ENCODE data around the gene CDK5R1.
A peak's percentile ranks its signal among the peaks of the same experiment; 100 is the strongest.

The CDK5R1 gene

DNA sequence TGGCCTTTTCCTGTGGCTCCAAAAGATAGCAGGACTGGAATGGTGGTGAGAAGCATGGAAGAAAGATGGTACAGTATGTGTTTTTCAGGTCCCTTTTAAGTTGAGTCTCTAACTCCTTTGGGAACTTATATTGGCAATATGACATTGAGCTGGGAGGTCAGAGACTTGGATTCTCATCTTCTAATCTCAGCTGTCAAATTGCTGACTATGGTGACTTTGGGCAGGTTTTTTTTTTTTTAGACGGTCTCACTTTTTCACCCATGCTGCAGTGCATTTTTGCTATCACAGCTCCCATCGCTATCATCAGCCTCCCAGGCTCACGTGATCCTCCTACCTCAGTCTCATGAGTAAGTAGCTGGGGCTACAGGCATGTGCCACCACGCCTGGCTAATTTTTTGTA, 15.1 kb upstream of the CDK5R1 start:
- no peak for DNase-seq (ENCODE audit: low read depth in 2 of 2)

DNA sequence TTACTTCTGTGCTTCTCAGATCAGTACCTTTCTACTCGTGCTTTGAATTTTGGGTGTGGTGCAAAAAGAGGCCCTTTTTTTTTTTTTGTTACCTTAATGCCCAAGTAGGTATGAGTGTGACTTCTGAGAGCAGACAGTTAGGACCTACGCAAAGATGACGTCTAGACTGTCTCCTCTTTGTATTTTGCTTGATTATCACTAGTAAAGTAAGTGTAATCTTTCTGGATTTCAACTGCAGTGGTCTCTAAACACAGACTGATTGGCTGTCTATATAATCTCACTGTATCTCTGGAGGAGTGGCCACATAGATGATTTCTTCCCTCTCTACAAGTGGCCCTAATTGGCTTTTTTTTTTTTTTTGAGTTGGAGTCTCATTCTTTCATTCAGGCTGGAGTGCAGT, 11.5 kb upstream of the CDK5R1 start:
- no peak for DNase-seq (ENCODE audit: low read depth in 2 of 2)

DNA sequence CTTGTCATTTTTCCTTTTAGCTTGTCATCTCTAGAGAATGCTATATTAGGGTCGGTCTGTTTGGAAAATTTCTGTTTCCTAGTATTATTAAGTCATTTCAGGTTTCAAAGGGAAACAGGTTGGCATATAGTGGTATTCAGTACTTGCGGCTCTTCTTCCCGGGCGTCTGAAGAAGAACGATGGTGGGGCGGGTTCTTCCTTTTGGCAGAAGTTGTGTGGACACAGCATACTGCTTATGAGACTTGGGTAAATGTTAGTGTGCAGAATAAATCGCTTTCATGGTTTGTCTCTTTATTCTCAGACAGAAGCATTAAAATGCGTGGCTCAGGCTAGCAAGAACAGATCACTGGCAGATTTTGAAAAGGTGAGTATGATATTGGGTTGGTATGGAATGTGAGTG, 9.6 kb upstream of the CDK5R1 start:
- no peak for DNase-seq (ENCODE audit: low read depth in 2 of 2)

DNA sequence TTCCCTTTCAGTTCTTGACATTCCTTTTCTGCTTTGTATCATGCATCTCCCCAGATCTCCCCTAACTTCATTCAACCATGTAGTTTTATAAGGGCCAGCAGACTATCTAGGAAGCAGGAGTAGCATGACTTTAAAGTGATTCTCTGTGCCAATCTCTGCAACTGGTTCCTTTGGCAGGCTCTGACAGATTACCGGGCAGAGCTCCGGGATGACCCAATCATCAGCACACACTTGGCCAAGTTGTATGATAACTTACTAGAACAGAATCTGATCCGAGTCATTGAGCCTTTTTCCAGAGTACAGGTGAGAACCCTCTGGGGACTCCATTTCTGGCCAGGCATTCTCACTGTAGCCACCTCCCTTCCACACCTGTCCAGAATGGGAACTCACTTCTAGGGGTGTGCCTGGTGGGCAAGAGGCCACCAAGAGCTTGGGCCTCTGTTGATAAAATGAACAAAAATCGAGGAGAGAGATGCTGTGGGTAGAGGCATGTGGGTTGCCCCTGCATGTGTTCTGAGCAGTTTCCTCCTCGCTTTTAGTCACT, 7.6 kb upstream of the CDK5R1 start:
- no peak for DNase-seq (ENCODE audit: low read depth in 2 of 2)

DNA sequence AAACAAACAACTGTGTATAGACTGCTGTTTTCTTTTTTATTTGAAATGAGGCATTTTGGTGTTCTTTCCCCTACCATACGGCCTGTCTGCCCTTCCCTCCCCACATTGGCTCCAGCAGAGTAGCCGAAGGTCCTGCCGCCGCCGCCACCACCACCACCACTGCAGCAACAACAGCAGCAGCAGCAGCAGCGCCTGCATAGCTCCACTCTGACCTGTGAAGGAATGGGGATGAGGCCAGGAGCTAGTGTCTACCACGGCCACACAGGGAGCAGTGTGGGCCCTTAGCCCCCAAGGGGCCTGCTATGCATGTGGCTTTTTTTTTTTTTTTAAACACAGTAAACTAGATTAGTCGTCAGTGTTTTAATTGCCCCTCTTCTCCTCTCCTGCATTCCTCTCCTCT, 5.6 kb upstream of the CDK5R1 start:
- DNase-seq (ENCODE audit: low read depth in 2 of 2), result no peak

DNA sequence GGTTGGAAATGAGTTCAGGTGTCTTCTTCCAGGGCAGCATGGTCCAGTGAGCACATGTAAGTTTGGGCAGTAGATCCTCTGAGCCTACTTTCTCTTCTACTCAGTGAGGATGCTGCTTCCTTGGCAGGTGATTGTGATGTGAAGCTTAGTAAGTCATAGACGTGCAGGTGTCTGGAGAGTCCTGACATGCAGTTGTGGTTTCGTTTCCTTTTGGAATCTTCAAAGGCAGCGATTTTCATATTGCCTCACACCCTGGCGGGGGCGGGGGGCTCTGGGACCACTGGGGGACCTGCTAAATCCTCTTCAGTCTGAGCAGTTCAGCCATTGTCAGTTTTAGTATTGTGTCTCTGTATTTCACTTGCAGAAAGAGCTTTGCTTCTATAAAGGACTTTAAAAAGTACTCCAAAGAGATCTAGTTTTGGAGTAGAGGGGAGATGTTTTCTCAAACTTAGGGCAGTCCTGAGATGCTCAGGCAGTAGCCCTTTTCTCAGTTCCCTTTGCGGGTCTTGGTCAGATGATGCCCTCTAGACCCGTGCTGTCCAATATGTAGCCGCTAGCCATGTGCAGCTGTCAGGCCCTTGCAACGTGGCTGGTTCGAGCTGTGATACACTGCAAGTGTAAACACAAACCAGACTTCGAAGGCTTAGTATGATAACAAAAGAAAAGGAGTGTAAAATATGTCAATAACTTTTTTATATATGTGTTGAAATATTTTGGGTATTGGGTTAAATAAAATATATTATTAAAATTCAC, 4.0 kb upstream of the CDK5R1 start:
- DNase-seq (ENCODE audit: low read depth in 2 of 2), result no peak

DNA sequence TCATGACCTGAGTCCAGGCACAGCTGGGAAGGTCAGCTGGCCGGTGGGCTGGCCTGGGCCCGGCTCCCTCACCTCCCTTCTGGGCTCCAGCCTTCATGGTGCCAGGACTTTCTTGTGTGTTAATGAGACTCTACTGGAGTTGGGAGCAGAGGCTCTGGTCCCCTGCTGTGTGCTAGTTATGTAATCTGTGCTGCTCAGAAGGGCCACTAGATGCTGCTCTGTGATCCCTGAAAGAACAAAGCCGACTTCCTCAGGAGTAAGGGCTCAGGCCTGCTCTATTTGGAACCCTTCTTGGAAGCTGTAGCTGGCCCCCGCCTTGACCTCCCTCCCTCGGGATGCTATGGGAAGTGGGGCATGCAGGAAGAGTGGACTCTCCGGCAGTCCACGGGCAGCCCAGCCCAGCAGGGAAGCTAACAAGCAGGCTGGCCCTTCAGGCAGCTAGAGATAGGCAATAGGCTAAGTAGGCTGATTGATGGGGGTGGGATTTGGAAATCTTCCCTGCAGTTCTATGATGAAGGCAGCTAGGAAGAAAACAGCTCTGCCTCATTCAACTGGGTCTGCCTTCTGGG, 3.3 kb upstream of the CDK5R1 start:
- DNase-seq (ENCODE audit: low read depth in 2 of 2), result no peak

DNA sequence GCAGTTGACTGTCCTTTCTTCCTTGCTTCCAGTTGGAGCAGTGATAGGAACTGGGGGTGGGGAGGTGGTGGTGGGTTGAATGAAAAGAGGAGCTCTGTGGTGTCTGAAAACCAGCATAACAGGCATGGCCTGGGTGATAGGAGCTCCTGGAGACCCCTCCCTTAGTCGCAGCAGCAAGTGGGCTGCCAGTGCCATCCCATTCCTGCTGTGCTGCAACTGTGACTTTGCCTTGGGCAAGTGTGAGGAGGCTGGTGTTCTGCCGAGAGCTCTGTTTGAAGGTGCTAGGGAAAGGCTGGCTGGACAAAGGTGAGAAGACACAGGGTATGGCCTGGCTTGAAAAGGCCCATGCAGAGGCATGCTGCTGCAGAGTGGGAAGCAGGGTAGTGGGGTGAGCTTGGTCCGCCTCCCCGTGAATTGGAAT, 2.7 kb upstream of the CDK5R1 start:
- no peak for DNase-seq (ENCODE audit: low read depth in 2 of 2)

DNA sequence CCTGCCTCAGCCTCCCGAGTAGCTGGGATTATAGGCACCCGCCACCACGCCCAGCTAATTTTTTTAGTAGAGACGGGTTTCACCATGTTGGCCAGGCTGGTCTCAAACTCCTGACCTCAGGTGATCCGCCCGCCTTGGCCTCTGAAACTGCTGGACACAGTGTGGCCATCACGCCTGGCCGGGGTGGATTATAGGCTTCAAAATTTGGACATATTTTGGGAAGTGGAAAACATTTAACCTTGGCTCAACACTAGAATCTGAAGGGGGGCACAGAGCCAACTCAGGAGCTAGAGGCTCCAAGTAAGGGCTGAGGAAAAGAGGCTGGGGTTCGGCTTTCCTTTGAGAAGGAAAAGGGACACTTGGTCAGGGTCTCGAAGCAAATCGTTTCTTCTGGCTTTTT, 2.2 kb upstream of the CDK5R1 start:
- no peak for DNase-seq (ENCODE audit: low read depth in 2 of 2)

DNA sequence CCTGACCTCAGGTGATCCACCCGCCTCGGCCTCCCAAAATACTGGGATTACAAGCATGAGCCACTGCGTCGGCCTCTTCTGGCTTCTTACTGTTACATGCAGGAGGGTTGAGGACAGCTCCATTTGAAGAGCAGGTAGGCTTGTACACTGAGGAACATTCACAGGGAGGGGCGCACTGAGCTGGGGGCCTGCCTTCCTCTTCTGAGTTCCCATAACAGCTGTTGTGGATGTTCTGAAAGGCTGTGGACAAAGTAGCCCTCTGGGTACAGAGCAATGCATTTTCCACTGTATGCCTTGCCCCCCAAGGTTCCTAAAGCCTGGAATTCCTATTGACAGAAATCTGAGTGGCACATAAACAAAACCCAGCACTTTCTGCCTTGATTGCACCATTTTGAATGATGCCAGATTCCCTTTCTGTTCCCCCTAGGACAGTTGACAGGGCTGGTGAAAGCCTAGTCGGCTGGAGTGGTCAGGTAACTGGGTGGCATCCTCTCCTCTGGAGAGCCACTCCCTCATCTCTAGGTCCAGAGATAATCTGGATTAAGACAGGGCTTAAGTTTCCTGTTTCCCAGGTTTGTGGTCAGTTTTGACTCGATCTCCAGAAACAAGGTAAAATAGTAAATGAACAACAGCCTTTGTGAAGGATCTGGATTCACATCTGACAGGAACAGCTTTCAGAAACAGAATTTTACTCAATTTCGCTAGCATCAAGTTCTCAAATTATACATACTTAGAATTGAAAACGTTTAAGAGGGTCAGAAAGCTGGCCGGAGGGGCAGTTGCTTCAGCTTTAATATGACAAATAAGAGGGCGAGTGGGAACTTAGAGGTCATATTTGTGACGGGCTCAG, 1.3 kb upstream of the CDK5R1 start:
- DNase-seq (ENCODE audit: low read depth in 2 of 2), result no peak

DNA sequence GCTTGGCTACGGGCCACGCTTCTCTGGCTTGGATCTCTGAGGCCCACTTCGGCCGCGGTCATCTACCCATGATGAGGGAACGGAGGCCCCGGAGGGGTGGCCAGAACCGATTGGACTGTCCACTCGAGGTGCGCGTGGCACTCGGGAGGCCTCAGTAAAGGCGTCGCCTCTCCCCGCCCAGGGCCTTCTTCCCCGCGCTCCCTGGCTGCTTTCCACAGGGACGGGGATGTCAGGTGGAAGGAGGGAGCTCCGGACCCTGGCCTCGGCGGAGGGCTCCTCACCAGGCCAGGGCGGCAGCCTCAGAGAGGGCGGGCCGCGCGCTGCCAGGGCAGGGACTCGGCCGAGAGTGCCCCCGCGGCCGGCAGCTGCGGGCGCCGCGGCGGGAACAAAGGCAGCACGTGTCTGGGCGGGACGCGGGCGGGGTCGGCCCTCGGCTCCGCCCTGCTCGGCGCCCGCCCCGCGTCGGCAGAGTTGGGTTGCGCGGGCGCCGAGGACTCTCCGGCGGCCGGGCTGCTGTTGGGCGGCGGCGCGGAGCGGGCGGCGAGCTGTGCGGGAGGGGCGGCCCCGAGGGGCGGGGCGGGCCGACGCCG, 587 bp upstream of the CDK5R1 start:
- DNase-seq (ENCODE audit: low read depth in 2 of 2), result peak in 1 of 2 donors; percentile 68

DNA sequence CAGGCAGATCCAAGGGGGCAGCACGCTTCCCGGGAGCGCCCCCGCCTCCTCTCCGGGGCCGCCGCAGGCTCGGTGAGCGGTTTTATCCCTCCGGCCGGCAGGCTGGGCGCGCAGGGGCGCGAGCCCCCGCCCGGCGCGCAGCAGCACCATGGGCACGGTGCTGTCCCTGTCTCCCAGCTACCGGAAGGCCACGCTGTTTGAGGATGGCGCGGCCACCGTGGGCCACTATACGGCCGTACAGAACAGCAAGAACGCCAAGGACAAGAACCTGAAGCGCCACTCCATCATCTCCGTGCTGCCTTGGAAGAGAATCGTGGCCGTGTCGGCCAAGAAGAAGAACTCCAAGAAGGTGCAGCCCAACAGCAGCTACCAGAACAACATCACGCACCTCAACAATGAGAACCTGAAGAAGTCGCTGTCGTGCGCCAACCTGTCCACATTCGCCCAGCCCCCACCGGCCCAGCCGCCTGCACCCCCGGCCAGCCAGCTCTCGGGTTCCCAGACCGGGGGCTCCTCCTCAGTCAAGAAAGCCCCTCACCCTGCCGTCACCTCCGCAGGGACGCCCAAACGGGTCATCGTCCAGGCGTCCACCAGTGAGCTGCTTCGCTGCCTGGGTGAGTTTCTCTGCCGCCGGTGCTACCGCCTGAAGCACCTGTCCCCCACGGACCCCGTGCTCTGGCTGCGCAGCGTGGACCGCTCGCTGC, 832 bp downstream of the CDK5R1 start:
- DNase-seq (ENCODE audit: low read depth in 2 of 2), result no peak

DNA sequence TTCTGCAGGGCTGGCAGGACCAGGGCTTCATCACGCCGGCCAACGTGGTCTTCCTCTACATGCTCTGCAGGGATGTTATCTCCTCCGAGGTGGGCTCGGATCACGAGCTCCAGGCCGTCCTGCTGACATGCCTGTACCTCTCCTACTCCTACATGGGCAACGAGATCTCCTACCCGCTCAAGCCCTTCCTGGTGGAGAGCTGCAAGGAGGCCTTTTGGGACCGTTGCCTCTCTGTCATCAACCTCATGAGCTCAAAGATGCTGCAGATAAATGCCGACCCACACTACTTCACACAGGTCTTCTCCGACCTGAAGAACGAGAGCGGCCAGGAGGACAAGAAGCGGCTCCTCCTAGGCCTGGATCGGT, 1.4 kb downstream of the CDK5R1 start:
- DNase-seq (ENCODE audit: low read depth in 2 of 2), result no peak

DNA sequence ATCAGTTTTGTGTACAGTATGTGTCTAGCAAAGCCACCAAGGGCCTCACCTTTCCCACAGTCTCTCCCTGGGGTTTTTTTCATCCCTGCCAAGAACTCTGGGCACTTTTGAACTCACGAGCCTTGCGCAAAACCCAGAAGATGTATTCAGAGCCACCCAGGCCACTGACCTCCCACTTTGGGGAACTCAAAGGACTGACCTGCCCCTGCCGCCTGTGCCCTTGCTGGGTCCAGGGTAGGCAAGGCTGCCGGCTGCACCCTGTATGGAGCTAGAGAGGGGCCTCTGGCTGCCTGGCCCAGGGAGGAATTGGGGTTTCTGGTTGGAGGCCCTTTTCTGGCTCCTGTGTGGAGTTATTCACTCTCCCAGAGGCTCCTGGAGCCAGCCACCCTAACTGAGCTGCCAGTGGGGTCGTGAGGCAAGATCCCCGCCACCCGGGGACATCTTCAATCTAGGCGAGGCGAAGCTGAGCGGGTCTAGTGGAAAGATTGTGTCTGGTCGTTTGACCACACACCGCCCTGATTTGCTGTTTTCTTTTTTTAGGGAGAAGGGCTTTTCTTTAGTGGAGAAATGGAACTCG, 1.9 kb downstream of the CDK5R1 start:
- no peak for DNase-seq (ENCODE audit: low read depth in 2 of 2)

DNA sequence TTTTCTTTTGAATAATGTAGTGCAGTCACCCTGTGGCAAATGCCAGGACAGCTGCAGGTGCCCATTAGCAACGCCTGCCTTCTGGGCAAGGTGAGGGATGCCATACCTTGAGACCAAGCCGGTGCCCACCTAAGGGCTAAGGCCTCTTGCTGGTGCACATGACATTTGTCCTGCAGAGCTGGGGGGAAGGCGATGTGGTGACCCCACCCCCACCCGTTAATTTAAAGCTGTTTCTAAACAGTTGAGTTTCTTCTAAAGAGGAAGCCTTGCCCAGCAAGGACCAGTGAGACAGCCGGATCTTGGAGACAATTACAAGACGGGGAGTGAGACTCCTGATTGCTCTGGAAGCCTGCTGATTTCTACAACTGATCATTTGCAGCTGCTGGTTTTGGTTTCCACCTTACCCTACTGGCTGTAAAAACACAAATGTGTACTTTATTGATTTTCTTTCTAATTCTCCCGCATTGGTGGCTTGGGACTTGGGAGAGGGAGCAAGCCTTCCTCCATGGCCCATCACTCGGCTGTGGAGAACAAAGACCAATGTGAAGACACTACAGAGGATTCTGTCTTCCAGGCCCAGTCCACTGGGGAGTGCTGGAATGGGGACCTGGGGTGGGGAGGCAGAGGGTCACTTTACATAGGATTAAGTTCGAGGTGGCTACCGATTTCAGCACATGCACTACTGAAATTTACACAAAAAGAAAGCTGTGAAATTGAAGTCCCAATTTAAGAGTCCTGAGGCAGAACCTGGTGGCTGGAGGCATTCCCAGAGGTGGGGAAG, 2.7 kb downstream of the CDK5R1 start:
- no peak for DNase-seq (ENCODE audit: low read depth in 2 of 2)

DNA sequence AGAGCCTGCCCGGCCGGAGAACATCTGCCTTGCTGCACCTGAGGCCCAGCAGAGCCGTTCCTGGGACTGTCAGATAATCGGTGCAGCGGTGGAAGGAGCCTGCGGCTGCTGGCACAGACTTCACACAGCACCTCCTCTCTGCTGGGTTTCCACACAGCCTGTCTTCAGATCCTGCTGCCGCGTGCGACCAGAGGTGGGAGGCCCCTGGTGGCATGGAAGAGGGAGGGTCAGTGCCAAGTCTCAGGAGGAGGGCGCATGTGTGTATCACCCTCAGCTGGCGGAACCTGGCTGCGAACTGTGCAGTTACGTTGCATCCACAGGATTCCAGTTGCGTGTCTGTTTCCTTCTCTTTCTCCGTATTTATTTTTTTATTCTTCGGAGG, 3.3 kb downstream of the CDK5R1 start:
- no peak for DNase-seq (ENCODE audit: low read depth in 2 of 2)

DNA sequence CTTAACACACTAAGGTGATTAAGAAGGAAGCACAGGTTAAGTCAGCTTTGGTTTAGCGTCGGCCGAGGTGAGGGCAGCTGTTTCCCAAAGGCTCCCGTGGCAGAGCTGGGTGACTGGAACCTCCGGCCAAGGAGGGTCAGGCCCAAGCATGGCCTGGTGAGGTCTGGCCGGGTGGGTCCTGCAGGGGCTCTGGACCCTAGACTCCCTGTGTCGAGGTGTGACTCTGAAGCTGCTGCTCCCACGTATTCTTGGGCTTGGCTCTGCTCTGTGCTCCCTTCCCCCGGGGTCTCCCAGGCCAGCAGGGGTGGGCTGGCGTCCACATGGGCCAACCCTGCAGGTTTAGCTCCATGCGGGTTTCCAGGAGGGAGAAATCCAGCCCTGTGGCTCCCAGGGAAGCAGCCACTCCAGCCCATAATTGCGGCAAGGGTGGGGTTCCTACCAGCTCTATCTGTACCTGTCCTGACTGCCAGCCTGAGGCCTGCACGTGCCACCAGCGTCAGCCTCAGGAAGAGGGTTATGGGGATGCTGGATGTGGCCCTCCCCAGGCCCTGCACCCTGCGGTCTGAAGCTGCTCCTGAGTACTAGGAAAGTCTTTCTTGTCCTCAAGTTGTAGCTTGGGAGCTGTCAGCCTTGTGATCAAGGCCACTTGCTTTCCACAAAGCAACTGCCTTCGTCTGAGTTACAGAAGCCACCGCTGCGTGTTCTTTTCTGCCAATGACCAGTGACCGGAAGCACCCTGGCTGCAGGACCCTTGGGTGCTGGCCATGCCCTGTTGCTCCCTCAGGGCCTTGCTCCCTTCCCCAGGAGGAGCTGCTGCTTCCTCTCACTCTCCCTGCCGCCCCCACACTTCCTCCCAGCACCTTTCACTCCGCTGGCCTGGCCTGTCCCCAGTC, 4.8 kb downstream of the CDK5R1 start:
- DNase-seq (ENCODE audit: low read depth in 2 of 2), result no peak

DNA sequence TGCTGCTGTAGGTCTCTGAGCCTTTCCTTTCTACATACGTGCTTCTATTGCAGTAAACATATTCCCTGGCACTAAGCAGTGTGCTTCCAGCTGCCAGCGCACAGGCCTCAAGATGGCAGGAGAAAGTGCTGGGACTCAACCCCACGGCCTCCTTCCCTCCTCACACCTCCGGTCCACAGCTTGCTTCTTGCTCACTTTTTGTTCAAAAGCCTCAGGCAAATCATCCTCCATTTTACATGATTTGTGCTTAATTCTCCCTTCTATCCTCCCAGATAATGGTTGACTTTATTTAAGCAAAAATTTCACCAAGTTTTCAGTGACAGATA, 5.4 kb downstream of the CDK5R1 start:
- no peak for DNase-seq (ENCODE audit: low read depth in 2 of 2)

DNA sequence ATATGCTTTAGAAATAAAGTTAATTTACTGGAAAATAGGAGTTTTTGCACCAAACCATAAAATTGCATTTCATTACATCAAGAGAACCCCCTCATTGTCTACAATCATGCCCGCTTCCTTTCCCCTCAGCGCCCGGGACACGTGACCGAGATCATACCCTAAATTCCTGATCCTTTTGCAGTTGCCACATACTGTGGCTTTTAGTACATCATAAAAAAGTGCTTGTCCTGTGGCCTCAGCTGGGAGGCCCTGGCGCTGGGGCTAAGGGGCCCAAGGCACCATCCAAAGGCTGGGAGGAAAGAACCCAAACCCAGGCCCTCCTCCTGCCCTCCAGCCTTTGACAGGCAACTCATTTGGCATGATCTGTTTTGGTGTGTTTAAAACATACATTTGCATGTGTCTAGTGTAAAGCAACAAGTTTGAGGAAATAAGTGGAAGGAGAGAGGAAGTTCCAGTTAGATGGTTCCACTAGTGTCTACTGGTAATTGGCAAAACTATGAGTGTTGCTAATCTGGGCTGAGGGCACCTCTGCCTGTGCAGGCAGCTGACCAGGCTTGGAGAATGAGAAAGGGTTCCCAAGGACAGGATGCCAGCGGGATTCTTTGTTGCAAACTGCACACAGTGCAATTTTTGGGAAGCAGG, 6.0 kb downstream of the CDK5R1 start:
- DNase-seq (ENCODE audit: low read depth in 2 of 2), result no peak
